ENCODE measurements around the gene S1PR4. TPM values are rescaled to one million over a fixed set of nuclear protein-coding genes. Genes with fewer than 3 reads are reported as not detected.

S1PR4 gene
- total and polyA plus RNA-seq, 2 donors (not counting 1 experiment from before 2014, with no cell fraction given): not detected

DNA sequence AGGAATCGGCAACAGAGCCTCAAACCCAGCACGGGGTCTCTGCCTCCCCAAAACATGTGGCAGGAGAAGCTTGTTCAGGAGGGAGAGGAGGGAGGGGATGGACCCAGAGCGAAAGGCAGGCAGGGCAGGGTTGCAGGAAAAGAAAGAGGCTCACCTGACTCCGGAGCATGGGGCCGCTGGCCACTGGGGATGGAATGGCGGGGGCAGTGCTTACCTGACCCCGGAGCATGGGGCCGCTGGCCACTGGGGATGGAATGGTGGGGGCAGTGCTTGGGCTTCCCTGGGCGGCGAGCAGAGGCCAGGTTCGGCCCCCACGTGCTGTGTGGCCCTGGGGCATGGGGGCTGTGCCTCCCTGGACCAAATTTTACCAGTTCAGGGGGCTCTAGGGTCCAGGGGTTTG is 32.6 kb downstream of the S1PR4 start:
- Histone ChIP-seq H2AFZ (ENCODE audit: low read length) (no peak overlapping the region), H4K20me1 (ENCODE audit: control insufficient read depth, extremely low read depth, insufficient read depth, low read length) (no peaks in the 10 kb centered on the region), H3K4me1 (ENCODE audit: control insufficient read depth, extremely low read depth, insufficient read depth, low read length) (no peaks in the 10 kb centered on the region), H3K27me3 (ENCODE audit: control insufficient read depth, insufficient read depth, low read length) (no peaks in the 10 kb centered on the region), H3K9ac (ENCODE audit: insufficient read depth, low read length) (no peak overlapping the region), H3K4me3 (replicated peaks in 1 of 4; ENCODE audit: control extremely low read depth in 1 of 4, insufficient read depth in 1 of 4, low read depth in 3 of 4, low read length in 4 of 4) (no peak overlapping the region), H3K4me2 (ENCODE audit: extremely low read depth, insufficient read depth, low read length) (no peak overlapping the region), H3K27ac (ENCODE audit: insufficient read depth, low read length) (no peak overlapping the region), H3K79me2 (ENCODE audit: control insufficient read depth, insufficient read depth, low read length) (no peaks in the 10 kb centered on the region), H3K9me3 (ENCODE audit: control insufficient read depth, insufficient read depth, low read depth, low read length) (no peaks in the 10 kb centered on the region), H3K36me3 (ENCODE audit: control insufficient read depth, insufficient read depth, low read length) (peaks cover 8% of the 10 kb centered on the region)
- DNase-seq (ENCODE audit: low read depth in 2 of 2): no peak
- TF ChIP-seq, protein P1, sequence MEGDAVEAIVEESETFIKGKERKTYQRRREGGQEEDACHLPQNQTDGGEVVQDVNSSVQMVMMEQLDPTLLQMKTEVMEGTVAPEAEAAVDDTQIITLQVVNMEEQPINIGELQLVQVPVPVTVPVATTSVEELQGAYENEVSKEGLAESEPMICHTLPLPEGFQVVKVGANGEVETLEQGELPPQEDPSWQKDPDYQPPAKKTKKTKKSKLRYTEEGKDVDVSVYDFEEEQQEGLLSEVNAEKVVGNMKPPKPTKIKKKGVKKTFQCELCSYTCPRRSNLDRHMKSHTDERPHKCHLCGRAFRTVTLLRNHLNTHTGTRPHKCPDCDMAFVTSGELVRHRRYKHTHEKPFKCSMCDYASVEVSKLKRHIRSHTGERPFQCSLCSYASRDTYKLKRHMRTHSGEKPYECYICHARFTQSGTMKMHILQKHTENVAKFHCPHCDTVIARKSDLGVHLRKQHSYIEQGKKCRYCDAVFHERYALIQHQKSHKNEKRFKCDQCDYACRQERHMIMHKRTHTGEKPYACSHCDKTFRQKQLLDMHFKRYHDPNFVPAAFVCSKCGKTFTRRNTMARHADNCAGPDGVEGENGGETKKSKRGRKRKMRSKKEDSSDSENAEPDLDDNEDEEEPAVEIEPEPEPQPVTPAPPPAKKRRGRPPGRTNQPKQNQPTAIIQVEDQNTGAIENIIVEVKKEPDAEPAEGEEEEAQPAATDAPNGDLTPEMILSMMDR (conservative IDR thresholded peaks at IDR 0.05 in 1 of 2, IDR thresholded peaks at IDR 0.05 in 1 of 2; ENCODE audit: low read depth in 1 of 2, low read length in 2 of 2): no peak
- TF ChIP-seq EZH2 (IDR thresholded peaks at IDR 0.05; ENCODE audit: low read length, missing control alignments): no peak

DNA sequence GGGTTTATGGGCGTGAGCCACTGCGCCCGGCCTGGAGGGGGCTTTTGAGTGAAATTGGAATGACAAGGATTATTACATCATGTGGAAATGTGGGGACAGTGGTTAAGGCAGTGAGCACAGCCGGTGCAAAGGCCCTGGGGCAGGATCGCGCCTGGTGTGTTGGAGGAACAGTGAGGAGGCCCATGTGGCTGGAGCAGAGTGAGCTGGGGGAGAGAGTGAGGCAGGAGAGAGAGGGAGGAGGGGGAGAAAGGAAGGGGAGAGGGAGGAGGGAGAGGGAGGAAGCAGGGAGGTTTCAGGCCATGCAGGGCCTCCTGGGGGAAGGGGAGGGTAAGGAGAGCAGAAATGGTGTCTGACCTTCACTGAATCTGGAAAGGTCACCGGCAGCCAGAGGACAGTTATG is 34.6 kb downstream of the S1PR4 start:
- Histone ChIP-seq H3K79me2 (ENCODE audit: control insufficient read depth, insufficient read depth, low read length) (no peaks in the 10 kb centered on the region), H4K20me1 (ENCODE audit: control insufficient read depth, extremely low read depth, insufficient read depth, low read length) (no peaks in the 10 kb centered on the region), H3K9ac (ENCODE audit: insufficient read depth, low read length) (no peak overlapping the region), H3K4me3 (replicated peaks in 1 of 4; ENCODE audit: control extremely low read depth in 1 of 4, insufficient read depth in 1 of 4, low read depth in 3 of 4, low read length in 4 of 4) (no peak overlapping the region), H3K27me3 (ENCODE audit: control insufficient read depth, insufficient read depth, low read length) (no peaks in the 10 kb centered on the region), H2AFZ (ENCODE audit: low read length) (no peak overlapping the region), H3K4me2 (ENCODE audit: extremely low read depth, insufficient read depth, low read length) (no peak overlapping the region), H3K4me1 (ENCODE audit: control insufficient read depth, extremely low read depth, insufficient read depth, low read length) (no peaks in the 10 kb centered on the region), H3K27ac (ENCODE audit: insufficient read depth, low read length) (no peak overlapping the region), H3K9me3 (ENCODE audit: control insufficient read depth, insufficient read depth, low read depth, low read length) (no peaks in the 10 kb centered on the region), H3K36me3 (ENCODE audit: control insufficient read depth, insufficient read depth, low read length) (peaks cover 1% of the 10 kb centered on the region)
- DNase-seq (ENCODE audit: low read depth in 2 of 2): no peak
- TF ChIP-seq, protein P1 (conservative IDR thresholded peaks at IDR 0.05 in 1 of 2, IDR thresholded peaks at IDR 0.05 in 1 of 2; ENCODE audit: low read depth in 1 of 2, low read length in 2 of 2): no peak
- no peak for TF ChIP-seq EZH2 (IDR thresholded peaks at IDR 0.05; ENCODE audit: low read length, missing control alignments)

DNA sequence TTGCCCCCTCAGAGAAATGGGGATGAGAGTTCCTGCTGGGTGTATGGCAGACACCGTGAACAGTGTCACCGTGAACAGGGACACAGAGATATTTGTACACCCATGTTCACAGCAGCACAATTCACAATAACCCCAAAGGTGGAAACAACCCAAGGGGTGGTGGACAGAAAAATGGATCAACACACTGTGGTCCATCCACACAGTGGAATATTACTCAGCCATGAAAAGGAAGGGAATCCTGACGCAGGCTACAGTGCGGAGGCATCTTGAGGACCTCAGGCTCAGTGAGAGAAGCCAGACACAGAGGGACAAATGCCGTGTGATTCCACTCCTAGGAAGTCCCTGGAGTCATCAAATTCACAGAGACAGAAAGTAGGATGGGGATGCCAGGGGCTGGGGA is 38.3 kb downstream of the S1PR4 start:
- no peaks in the 10 kb centered on the region for H3K27me3 ChIP-seq (ENCODE audit: control insufficient read depth, insufficient read depth, low read length)

More for the DNA sequence above, 38.3 kb downstream of the S1PR4 start:
- no peak for DNase-seq (ENCODE audit: low read depth in 2 of 2)
- no peak for TF ChIP-seq EZH2 (IDR thresholded peaks at IDR 0.05; ENCODE audit: low read length, missing control alignments)
- TF ChIP-seq, protein P1 (conservative IDR thresholded peaks at IDR 0.05 in 1 of 2, IDR thresholded peaks at IDR 0.05 in 1 of 2; ENCODE audit: low read depth in 1 of 2, low read length in 2 of 2): no peak
- no peaks in the 10 kb centered on the region for H3K4me1 ChIP-seq (ENCODE audit: control insufficient read depth, extremely low read depth, insufficient read depth, low read length)
- H4K20me1 ChIP-seq (ENCODE audit: control insufficient read depth, extremely low read depth, insufficient read depth, low read length): no peaks in the 10 kb centered on the region
- no peak overlapping the region for H3K4me2 ChIP-seq (ENCODE audit: extremely low read depth, insufficient read depth, low read length)
- no peaks in the 10 kb centered on the region for H3K79me2 ChIP-seq (ENCODE audit: control insufficient read depth, insufficient read depth, low read length)
- no peak overlapping the region for H3K27ac ChIP-seq (ENCODE audit: insufficient read depth, low read length)
- no peaks in the 10 kb centered on the region for H3K9me3 ChIP-seq (ENCODE audit: control insufficient read depth, insufficient read depth, low read depth, low read length)
- H3K9ac ChIP-seq (ENCODE audit: insufficient read depth, low read length): no peak overlapping the region
- no peak overlapping the region for H3K4me3 ChIP-seq (replicated peaks in 1 of 4; ENCODE audit: control extremely low read depth in 1 of 4, insufficient read depth in 1 of 4, low read depth in 3 of 4, low read length in 4 of 4)
- no peak overlapping the region for H2AFZ ChIP-seq (ENCODE audit: low read length)
- no peaks in the 10 kb centered on the region for H3K36me3 ChIP-seq (ENCODE audit: control insufficient read depth, insufficient read depth, low read length)

Measured in fibroblast of lung (primary cell).